Trophoblast cell (in vitro differentiated cells and primary cell): Measurements from ENCODE around the gene FAM161A.

Experiments used
- DNase-seq, 2 donors: peaks; one replicate each; pipeline ENCODE4 v3.0.0-alpha.2; 2016
- H2AFZ ChIP-seq: 2 replicates; pipeline ENCODE4 v1.6.1; 2013; ENCODE audit warnings: low read length, moderate library complexity, mild to moderate bottlenecking; ENCODE audit not compliant: insufficient read depth, poor library complexity
- H2AK5ac ChIP-seq: 2 replicates; pipeline ENCODE4 v1.6.1; 2013; ENCODE audit warnings: mild to moderate bottlenecking, low read length
- H2BK120ac ChIP-seq: 2 replicates; pipeline ENCODE4 v1.6.1; 2013; ENCODE audit warnings: low read length, mild to moderate bottlenecking, moderate library complexity; ENCODE audit not compliant: insufficient read depth, poor library complexity
- H2BK12ac ChIP-seq: 2 replicates; pipeline ENCODE4 v1.6.1; 2013; ENCODE audit warnings: mild to moderate bottlenecking, low read length, moderate library complexity
- H2BK5ac ChIP-seq: 2 replicates; pipeline ENCODE4 v1.6.1; 2013; ENCODE audit warnings: low read length, low read depth, moderate library complexity, mild to moderate bottlenecking; ENCODE audit not compliant: poor library complexity
- H3K14ac ChIP-seq: 2 replicates; pipeline ENCODE4 v1.6.1; 2013; ENCODE audit warnings: mild to moderate bottlenecking, low read length
- H3K18ac ChIP-seq: 2 replicates; pipeline ENCODE4 v1.6.1; 2013; ENCODE audit warnings: mild to moderate bottlenecking, low read length
- H3K23ac ChIP-seq: 2 replicates; pipeline ENCODE4 v1.6.1; 2013; ENCODE audit warnings: low read length
- H3K27ac ChIP-seq: 2 replicates; pipeline ENCODE4 v1.5.1; 2013; ENCODE audit warnings: low read depth, mild to moderate bottlenecking, inconsistent platforms, low read length, moderate library complexity
- H3K27me3 ChIP-seq: 2 replicates; pipeline ENCODE4 v1.6.1; 2013; ENCODE audit warnings: inconsistent platforms, mild to moderate bottlenecking, low read length, moderate library complexity; ENCODE audit not compliant: insufficient read depth
- H3K36me3 ChIP-seq, 2 experiments: 1 replicate in 1 of 2; 2 replicates in 1 of 2; pipeline ENCODE4 v1.6.1; 2013; ENCODE audit warnings: low read length in 2 of 2, mild to moderate bottlenecking in 2 of 2, moderate library complexity in 1 of 2; ENCODE audit not compliant: insufficient read depth in 2 of 2, control insufficient read depth in 1 of 2
- H3K4ac ChIP-seq: 2 replicates; pipeline ENCODE4 v1.6.1; 2013; ENCODE audit warnings: low read depth, mild to moderate bottlenecking, low read length, moderate library complexity
- H3K4me1 ChIP-seq, 2 experiments: 1 replicate in 1 of 2; 2 replicates in 1 of 2; pipeline ENCODE4 v1.6.1; 2013; ENCODE audit warnings: low read length in 2 of 2, mild to moderate bottlenecking in 2 of 2, moderate library complexity in 1 of 2; ENCODE audit not compliant: insufficient read depth in 2 of 2, control insufficient read depth in 1 of 2
- H3K4me2 ChIP-seq: 2 replicates; pipeline ENCODE4 v1.6.1; 2013; ENCODE audit warnings: inconsistent platforms, mild to moderate bottlenecking, low read length, moderate library complexity
- H3K4me3 ChIP-seq: 2 replicates; pipeline ENCODE4 v1.5.1; 2013; ENCODE audit warnings: mild to moderate bottlenecking, low read depth, low read length, inconsistent platforms
- H3K79me1 ChIP-seq: one replicate; pipeline ENCODE4 v1.6.1; 2013; ENCODE audit warnings: low read length
- H3K79me2 ChIP-seq: 2 replicates; pipeline ENCODE4 v1.6.1; 2013; ENCODE audit warnings: low read length, mild to moderate bottlenecking; ENCODE audit not compliant: control insufficient read depth, insufficient read depth, poor library complexity
- H3K9ac ChIP-seq: 2 replicates; pipeline ENCODE4 v1.6.1; 2013; ENCODE audit warnings: mild to moderate bottlenecking, low read length
- H3K9me3 ChIP-seq: 2 replicates; pipeline ENCODE4 v1.6.1; 2013; ENCODE audit warnings: low read depth, mild to moderate bottlenecking, control low read depth, inconsistent platforms, low read length; ENCODE audit not compliant: insufficient read depth
- H4K12ac ChIP-seq: 2 replicates; pipeline ENCODE4 v1.6.1; 2013; ENCODE audit warnings: low read depth, mild to moderate bottlenecking, low read length, moderate library complexity
- H4K8ac ChIP-seq: 2 replicates; pipeline ENCODE4 v1.6.1; 2013; ENCODE audit warnings: low read depth, mild to moderate bottlenecking, low read length, moderate library complexity
- H4K91ac ChIP-seq: one replicate; pipeline ENCODE4 v1.6.1; 2013; ENCODE audit warnings: low read depth, mild to moderate bottlenecking, low read length, moderate library complexity
- WGBS: extraction: QIAGEN DNeasy Blood & Tissue Kit; methylation state at CpG from one replicate; pipeline ENCODE4 v1.1.7; 2013; ENCODE audit warnings: missing lambda C conversion rate; ENCODE audit not compliant: insufficient read length, insufficient coverage; ENCODE audit errors: extremely low coverage; 5-methylcytosine and 5-hydroxymethylcytosine counted together

The FAM161A gene

DNA sequence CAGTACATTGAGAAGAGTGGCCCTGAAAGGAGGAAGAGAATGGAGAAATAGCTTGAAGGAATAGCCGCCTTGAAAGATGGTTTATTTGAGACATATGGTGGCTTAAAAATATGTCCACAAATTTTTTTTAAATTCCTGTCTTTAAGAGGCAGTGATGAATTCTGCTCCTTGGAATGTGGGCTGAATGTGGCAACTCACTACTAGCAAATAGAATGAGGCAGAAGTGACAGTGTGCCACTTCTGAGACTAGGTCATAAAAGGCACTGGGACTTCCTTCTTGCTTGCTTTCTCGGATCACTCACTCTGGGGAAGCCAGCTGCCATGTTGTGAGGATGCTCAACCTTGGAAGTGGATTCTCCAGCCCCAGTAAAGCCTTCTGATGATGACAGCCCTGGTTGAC lies 67.0 kb downstream of the FAM161A start:
- no CpG with 5 or more reads among the region's 2 CpGs for WGBS
- H4K12ac ChIP-seq, result no peak overlapping the region

DNA sequence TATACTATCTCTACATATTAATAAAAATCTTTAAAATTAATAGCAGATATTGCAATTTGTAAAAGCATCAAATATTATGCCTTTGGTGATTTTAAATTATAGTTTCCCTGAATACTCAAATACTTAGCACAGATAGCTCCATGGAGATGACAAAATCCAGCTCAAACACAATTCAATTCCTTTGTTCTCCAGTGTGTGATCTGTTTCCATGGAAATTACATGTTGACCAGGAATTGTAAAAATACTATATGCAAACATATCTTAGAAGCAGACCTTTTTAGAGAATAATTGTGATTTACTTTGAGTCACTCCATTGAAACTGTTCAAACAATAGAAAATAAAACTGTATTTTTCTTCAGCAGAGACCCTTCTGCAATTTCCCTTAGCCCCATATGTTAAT lies 68.3 kb downstream of the FAM161A start:
- H3K79me1 ChIP-seq, result no peaks in the 10 kb centered on the region
- no peak overlapping the region for H4K12ac ChIP-seq
- no peaks in the 10 kb centered on the region for H3K4me1 ChIP-seq
- no peak overlapping the region for H3K4me3 ChIP-seq
- H3K79me2 ChIP-seq, result no peaks in the 10 kb centered on the region
- H2BK5ac ChIP-seq, result no peak overlapping the region
- H3K4me2 ChIP-seq, result no peak overlapping the region
- H3K18ac ChIP-seq, result no peak overlapping the region
- no peak overlapping the region for H2BK12ac ChIP-seq
- no peak overlapping the region for H3K14ac ChIP-seq
- H3K4ac ChIP-seq, result no peak overlapping the region
- H3K9me3 ChIP-seq, result no peaks in the 10 kb centered on the region
- DNase-seq, result no peak
- H3K27ac ChIP-seq, result no peak overlapping the region
- H2AFZ ChIP-seq, result no peak overlapping the region
- H4K91ac ChIP-seq, result no peak overlapping the region
- no peak overlapping the region for H3K9ac ChIP-seq
- H2BK120ac ChIP-seq, result no peak overlapping the region
- H3K27me3 ChIP-seq, result no peaks in the 10 kb centered on the region
- H2AK5ac ChIP-seq, result no peak overlapping the region
- no peak overlapping the region for H3K23ac ChIP-seq
- H3K36me3 ChIP-seq, result no peaks in the 10 kb centered on the region
- H4K8ac ChIP-seq, result no peak overlapping the region

More for the DNA sequence above, 67.0 kb downstream of the FAM161A start:
- Histone ChIP-seq H4K91ac (no peak overlapping the region), H3K27me3 (no peaks in the 10 kb centered on the region), H2BK12ac (no peak overlapping the region), H3K4me1 (no peaks in the 10 kb centered on the region), H3K23ac (no peak overlapping the region), H3K79me2 (no peaks in the 10 kb centered on the region), H3K4ac (no peak overlapping the region), H3K27ac (no peak overlapping the region), H3K14ac (no peak overlapping the region), H3K79me1 (no peaks in the 10 kb centered on the region), H3K4me2 (no peak overlapping the region), H2BK5ac (no peak overlapping the region), H3K9me3 (no peaks in the 10 kb centered on the region), H2BK120ac (no peak overlapping the region), H2AK5ac (no peak overlapping the region), H2AFZ (no peak overlapping the region), H3K36me3 (no peaks in the 10 kb centered on the region), H4K8ac (no peak overlapping the region), H3K18ac (no peak overlapping the region), H3K4me3 (no peak overlapping the region), H3K9ac (no peak overlapping the region)
- peak; percentile 28 to 60 for DNase-seq

DNA sequence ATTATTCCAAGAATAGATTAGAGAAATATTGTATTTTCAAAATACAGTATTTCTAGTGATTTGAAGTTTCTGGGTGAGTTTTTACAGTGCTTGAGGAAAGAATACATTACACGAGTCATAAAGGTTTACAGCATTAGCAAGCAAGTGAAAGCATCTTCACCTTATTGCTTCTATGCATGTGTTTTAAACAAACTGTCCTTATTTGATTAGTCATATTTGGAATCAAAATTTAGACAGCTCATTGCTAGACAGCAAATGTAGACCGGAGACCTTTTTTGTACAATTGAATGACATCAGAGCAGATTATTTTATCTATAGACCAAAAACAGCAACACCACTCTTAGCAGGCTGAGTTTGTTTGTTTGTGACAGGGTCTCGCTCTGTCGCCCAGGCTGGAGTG lies 69.2 kb downstream of the FAM161A start:
- Histone ChIP-seq H3K9ac (no peak overlapping the region), H3K79me2 (no peaks in the 10 kb centered on the region), H4K8ac (no peak overlapping the region), H2BK120ac (no peak overlapping the region), H3K4me3 (no peak overlapping the region), H3K27ac (no peak overlapping the region), H3K4me2 (no peak overlapping the region), H2AFZ (no peak overlapping the region), H3K36me3 (no peaks in the 10 kb centered on the region), H4K91ac (no peak overlapping the region), H3K18ac (no peak overlapping the region), H3K14ac (no peak overlapping the region), H3K23ac (no peak overlapping the region), H4K12ac (no peak overlapping the region), H3K79me1 (no peaks in the 10 kb centered on the region), H3K4me1 (no peaks in the 10 kb centered on the region), H2BK12ac (no peak overlapping the region), H3K4ac (no peak overlapping the region), H3K27me3 (no peaks in the 10 kb centered on the region), H2AK5ac (no peak overlapping the region), H2BK5ac (no peak overlapping the region), H3K9me3 (no peaks in the 10 kb centered on the region)
- no CpG with 5 or more reads among the region's 4 CpGs for WGBS
- no peak for DNase-seq

DNA sequence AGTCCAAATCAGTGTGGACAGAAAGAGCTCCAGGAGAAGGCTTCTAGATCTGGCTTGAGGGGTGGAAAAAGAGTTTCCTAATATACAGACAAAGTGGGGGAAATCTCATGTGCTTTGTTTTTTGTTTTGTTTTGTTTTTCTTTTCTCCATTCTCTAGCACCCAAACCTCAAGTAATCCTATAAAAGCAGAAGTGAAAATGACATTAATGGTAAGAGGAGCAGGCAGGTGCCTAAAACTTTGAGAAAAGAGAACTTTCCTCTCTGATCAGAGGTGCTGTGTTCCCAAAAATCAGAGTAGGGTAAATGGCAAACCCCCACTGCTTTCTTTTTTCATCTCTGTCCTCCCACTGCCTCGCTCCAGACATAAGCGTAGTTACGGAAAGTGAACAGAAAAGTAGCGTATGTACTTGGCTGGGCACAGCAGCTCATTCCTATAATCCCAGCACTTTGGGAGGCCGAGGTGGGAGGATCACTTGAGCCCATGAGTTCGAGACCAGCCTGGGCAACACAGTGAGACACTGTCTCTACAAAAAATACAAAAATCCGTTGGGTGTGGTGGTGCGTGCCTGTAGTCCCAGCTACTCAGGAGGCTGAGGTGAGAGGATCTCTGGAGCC lies 77.8 kb downstream of the FAM161A start:
- DNase-seq, result no peak
- no peaks in the 10 kb centered on the region for H3K27me3 ChIP-seq
- WGBS, result no CpG with 5 or more reads among the region's 8 CpGs

More for the DNA sequence above, 77.8 kb downstream of the FAM161A start:
- Histone ChIP-seq H2AFZ (no peak overlapping the region), H3K4ac (no peak overlapping the region), H3K79me1 (no peaks in the 10 kb centered on the region), H3K9me3 (no peaks in the 10 kb centered on the region), H2BK120ac (no peak overlapping the region), H3K14ac (no peak overlapping the region), H3K36me3 (no peaks in the 10 kb centered on the region), H2AK5ac (no peak overlapping the region), H4K8ac (no peak overlapping the region), H4K91ac (no peak overlapping the region), H3K4me2 (no peak overlapping the region), H3K18ac (no peak overlapping the region), H3K9ac (no peak overlapping the region), H2BK12ac (no peak overlapping the region), H3K79me2 (no peaks in the 10 kb centered on the region), H2BK5ac (no peak overlapping the region), H3K23ac (no peak overlapping the region), H4K12ac (no peak overlapping the region), H3K27ac (no peak overlapping the region), H3K4me1 (no peaks in the 10 kb centered on the region), H3K4me3 (no peak overlapping the region)
